SK-N-SH (cell line): ENCODE results near the gene MAP3K7CL.

Source experiments
- CTCF ChIP-seq: fragments of 200-600 bp; sonication (generic); IDR thresholded peaks from 2 replicates; pipeline ENCODE4 v1.6.1; 2017; ENCODE audit warnings: antibody characterized with exemption, mild to moderate bottlenecking, moderate library complexity
- EP300 ChIP-seq, 2 experiments: IDR thresholded peaks; 2 replicates each; pipeline versions ENCODE4 v1.4.0 to v1.6.1; 2012; ENCODE audit warnings: borderline replicate concordance in 1 of 2, low read depth in 1 of 2, low read length in 1 of 2
- FOXM1 ChIP-seq: IDR thresholded peaks from 2 replicates; pipeline ENCODE4 v1.4.0; 2012; ENCODE audit warnings: low read depth, mild to moderate bottlenecking
- GABPA ChIP-seq: IDR thresholded peaks from 2 replicates; pipeline ENCODE4 v1.4.0; 2012; ENCODE audit warnings: low read depth, mild to moderate bottlenecking
- GATA2 ChIP-seq: sonication (generic); formaldehyde crosslinking; IDR thresholded peaks from 2 replicates; pipeline ENCODE4 v1.5.0; 2020; ENCODE audit warnings: mild to moderate bottlenecking, missing genetic modification reagents
- MXI1 ChIP-seq: IDR thresholded peaks from 2 replicates; pipeline ENCODE4 v1.6.1; 2012; ENCODE audit warnings: mild to moderate bottlenecking, low read depth, low read length, improper control_type of control experiment
- NRF1 ChIP-seq: IDR thresholded peaks from 2 replicates; pipeline ENCODE4 v1.6.1; 2012; ENCODE audit warnings: low read depth, mild to moderate bottlenecking, low read length
- POLR2AphosphoS5 ChIP-seq: IDR thresholded peaks from 2 replicates; pipeline ENCODE4 v1.6.1; 2012; ENCODE audit warnings: low read depth, low read length
- RAD21 ChIP-seq: IDR thresholded peaks from 2 replicates; pipeline ENCODE4 v1.6.1; 2012; ENCODE audit warnings: mild to moderate bottlenecking, low read length
- RFX5 ChIP-seq: IDR thresholded peaks from 2 replicates; pipeline ENCODE4 v1.6.1; 2012; ENCODE audit warnings: mild to moderate bottlenecking, improper control_type of control experiment, low read length
- RXRA ChIP-seq: IDR thresholded peaks from 2 replicates; pipeline ENCODE4 v1.4.0; 2012; ENCODE audit warnings: low read depth, mild to moderate bottlenecking, borderline replicate concordance
- TEAD4 ChIP-seq: IDR thresholded peaks from 2 replicates; pipeline ENCODE4 v1.4.0; 2012; ENCODE audit warnings: mild to moderate bottlenecking, borderline replicate concordance; ENCODE audit not compliant: insufficient read depth
- TF ChIP-seq, protein P1 (sequence below): IDR thresholded peaks from 2 replicates; pipeline ENCODE4 v1.4.0; 2012; ENCODE audit warnings: low read depth
- TF ChIP-seq, protein P2 (sequence below): IDR thresholded peaks from 2 replicates; pipeline ENCODE4 v1.6.1; 2012; ENCODE audit warnings: mild to moderate bottlenecking, low read depth, low read length, moderate library complexity

GRCh38 chr21:29155933-29156260 lies 25.5 kb downstream of the MAP3K7CL start:
- TF ChIP-seq CTCF, result no peak
- TF ChIP-seq MXI1, result no peak
- TF ChIP-seq, protein P1, sequence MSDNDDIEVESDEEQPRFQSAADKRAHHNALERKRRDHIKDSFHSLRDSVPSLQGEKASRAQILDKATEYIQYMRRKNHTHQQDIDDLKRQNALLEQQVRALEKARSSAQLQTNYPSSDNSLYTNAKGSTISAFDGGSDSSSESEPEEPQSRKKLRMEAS, result no peak
- TF ChIP-seq FOXM1, result no peak
- TF ChIP-seq POLR2AphosphoS5, result no peak
- no peak for TF ChIP-seq RAD21
- TF ChIP-seq NRF1, result no peak
- TF ChIP-seq RXRA, result no peak
- TF ChIP-seq, protein P2, sequence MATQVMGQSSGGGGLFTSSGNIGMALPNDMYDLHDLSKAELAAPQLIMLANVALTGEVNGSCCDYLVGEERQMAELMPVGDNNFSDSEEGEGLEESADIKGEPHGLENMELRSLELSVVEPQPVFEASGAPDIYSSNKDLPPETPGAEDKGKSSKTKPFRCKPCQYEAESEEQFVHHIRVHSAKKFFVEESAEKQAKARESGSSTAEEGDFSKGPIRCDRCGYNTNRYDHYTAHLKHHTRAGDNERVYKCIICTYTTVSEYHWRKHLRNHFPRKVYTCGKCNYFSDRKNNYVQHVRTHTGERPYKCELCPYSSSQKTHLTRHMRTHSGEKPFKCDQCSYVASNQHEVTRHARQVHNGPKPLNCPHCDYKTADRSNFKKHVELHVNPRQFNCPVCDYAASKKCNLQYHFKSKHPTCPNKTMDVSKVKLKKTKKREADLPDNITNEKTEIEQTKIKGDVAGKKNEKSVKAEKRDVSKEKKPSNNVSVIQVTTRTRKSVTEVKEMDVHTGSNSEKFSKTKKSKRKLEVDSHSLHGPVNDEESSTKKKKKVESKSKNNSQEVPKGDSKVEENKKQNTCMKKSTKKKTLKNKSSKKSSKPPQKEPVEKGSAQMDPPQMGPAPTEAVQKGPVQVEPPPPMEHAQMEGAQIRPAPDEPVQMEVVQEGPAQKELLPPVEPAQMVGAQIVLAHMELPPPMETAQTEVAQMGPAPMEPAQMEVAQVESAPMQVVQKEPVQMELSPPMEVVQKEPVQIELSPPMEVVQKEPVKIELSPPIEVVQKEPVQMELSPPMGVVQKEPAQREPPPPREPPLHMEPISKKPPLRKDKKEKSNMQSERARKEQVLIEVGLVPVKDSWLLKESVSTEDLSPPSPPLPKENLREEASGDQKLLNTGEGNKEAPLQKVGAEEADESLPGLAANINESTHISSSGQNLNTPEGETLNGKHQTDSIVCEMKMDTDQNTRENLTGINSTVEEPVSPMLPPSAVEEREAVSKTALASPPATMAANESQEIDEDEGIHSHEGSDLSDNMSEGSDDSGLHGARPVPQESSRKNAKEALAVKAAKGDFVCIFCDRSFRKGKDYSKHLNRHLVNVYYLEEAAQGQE, result no peak
- no peak for TF ChIP-seq GATA2
- no peak for TF ChIP-seq EP300 (IDR thresholded peaks at IDR 0.05; ENCODE audit: borderline replicate concordance in 1 of 2, low read depth in 1 of 2, low read length in 1 of 2)
- no peak for TF ChIP-seq GABPA
- TF ChIP-seq TEAD4, result no peak
- TF ChIP-seq RFX5, result no peak
